Hematopoietic multipotent progenitor cell (in vitro differentiated cells): ENCODE results near the gene MBP. TPM values are rescaled to one million over a fixed set of nuclear protein-coding genes. Genes with fewer than 3 reads are reported as not detected.
A peak's percentile ranks its signal among the peaks of the same experiment; 100 is the strongest.

Source experiments
- DNase-seq, 3 donors: peaks; one replicate each; pipeline ENCODE4 v3.0.0-alpha.2; 2011 to 2015; ENCODE audit warnings: low read depth in 2 of 3, low spot score in 2 of 3
- total RNA-seq: library from RNA; depleted of rRNA; stranded (reverse); fragments of >200 nt; gene quantifications from one replicate; pipeline ENCODE4 v1.2.3, GENCODE V29; 2012

The MBP gene
- total RNA-seq, 1 donor = 47.7 TPM

DNA sequence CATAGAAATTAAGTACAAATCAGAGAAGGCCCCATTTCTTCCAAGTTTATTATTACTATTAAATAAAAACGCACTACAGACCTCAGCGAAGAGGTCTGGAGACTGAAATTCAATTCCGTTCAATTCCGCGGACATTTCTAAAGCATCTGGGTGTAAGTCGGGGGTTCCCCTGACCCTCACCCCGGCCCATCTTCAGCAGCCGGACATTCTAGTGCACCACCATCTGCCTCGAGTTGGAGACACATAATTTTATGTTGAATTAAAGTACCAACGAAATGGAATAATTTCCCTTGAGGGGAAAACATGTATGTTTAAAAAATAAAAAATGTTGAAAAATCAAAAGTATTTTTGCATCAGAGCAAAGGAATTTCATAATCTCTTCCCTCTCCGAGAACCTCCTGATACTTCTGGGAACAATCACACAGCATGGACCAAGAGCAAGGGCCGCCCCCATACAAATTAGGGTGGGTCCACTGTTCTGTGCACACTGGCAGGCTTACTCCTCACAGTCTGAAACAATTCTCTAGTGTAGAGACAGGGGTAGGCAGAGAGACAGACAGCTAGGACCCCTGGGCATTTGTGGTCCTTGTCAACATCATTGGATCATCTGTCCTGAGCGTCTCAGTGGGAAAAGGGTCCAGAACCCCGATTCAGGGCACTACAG is 29.3 kb downstream of the MBP start:
- DNase-seq = no peak

DNA sequence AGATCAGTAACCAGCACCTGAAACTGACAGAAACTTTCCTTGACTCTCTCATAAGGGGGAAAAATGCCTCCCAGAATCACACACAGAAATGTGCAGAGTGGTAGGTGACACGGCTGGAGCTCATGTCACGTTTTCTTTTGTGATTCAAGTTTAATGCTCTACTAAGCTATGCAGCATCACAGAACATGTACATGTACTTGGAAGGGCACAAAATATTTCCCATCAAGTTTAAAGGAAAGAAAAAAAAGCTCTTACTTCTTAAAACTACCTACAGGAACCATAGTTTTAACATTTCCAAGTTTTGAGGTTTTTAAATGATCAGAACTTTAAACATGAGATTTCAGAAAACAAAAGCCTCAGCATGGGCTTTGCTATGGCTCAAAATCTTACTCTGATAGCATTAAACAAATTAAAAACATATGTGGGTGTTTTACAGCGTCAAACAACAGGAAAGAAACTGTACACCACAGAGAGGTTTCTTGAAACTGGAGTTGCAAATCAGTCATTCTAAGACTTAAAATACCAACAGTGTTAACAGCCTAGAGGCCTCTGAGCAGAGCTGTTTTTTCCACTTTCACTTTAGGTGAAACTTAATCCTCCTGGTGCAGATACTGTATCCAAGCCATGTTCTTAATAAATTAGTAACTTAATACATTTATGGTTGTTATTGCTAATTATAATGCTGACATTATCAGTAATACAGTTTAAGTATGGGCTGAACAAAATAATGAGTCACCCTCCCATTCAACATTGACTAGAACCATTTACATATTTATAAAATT is 30.1 kb downstream of the MBP start:
- no peak for DNase-seq

DNA sequence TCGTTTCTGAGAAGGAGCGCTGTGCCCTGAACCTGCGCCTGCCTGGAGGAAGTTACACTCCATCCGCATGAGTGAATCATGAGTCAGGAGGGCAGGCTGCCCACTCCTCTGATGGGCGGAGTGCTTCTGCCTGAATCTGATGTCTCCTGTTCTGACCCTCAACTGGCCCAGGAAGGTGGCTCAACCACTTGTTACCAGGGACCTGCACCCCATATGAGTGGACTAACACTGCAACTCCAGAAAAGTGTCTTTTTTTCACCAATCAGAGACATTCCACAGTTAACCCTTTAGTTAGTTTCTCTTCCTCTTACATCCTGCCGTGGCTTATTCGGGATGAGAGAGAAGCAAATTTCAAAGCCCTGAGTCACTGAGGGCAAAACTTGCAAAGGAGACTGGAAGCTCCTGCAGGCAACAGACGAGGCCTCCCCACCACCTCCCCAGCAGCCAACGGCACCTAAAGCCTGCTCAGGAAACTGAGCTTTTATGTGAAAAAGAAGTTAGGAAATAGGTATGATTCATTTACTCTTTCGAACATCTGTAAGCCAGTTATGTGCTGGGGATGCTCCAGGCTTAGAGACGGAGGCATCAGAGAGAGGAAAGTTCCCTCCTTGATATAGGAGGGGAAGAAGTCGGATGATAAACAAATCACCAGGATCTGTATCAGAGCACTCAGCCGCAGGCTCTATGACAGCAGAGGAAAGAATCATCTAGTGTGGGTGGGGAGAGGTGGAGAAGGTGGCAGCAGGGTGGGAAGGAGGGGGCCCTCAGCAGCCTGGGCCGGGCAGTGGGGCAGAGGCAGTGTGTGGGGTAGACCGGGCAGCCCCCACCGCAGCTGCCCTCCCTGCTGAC is 30.9 kb downstream of the MBP start:
- peak in 1 of 3 donors; percentile 34 for DNase-seq

DNA sequence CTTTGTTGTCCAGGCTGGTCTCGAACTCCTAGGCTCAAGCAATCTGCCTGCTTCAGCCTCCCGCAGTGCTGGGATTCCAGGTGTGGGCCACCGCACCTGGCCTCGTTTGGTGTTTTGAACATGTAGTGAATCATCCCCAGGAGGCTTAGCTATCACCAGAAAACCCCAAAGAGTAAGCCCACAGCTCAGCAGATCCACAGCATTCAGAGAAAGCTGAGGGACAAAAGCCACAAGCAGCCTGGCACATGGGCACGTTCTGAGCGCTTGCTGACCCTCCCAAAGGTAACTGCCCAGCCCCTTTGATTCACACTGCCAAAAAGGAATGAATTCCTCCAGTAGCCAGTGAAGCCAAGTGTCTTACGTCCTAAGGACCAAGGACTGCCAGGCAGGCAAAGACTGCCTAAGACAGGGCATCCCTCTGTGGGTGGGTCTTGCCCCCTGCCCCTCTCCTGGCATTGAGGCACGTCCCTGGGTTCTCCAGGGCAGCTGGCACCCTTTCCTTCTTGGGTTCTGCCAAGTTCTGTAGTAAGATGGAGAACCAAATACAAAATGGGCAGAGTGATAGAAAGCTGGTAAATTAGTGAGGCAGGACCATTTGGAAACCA is 31.7 kb downstream of the MBP start:
- no peak for DNase-seq

DNA sequence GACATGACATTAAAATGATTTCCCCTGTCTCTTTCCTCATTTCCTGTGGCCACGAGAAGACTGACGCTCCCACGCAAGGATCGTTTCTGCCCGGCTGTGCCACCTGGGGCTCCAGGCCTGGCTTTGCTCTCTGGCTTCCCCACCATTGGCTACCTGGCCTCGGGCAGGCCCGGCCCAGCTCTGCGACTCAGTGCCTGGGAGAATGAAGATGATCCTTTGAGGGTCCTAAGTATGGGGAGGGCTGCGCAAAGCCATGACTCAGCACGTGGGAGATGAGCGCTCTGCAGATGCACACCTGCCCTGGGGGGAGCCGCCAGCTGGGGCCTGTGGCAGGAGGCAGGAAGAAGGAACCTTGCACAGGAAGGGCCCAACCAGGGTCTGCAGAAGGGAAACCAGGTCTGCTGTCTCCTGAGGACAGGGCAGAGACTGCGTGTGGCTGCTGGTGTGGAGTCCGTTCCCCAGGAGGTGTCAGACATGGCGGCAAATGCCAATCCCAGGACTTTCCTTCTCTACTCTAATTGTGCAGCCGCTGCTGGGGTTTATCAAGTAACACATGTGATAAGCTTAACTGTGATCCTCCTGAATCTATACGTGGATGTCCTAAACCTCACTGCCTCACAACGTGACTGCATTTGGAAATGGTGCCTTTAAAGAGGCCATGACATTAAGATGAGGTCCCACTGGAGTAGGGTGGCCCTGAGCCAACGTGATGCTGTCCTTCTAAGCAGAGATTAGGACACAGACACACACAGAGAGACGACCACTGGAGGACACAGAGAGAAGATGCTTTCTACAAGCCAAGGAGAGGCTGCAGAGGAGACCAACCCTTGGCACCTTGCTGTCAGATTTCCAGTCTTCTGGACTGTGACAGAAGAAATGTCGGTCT is 32.9 kb downstream of the MBP start:
- peak in 1 of 3 donors; percentile 32 for DNase-seq

DNA sequence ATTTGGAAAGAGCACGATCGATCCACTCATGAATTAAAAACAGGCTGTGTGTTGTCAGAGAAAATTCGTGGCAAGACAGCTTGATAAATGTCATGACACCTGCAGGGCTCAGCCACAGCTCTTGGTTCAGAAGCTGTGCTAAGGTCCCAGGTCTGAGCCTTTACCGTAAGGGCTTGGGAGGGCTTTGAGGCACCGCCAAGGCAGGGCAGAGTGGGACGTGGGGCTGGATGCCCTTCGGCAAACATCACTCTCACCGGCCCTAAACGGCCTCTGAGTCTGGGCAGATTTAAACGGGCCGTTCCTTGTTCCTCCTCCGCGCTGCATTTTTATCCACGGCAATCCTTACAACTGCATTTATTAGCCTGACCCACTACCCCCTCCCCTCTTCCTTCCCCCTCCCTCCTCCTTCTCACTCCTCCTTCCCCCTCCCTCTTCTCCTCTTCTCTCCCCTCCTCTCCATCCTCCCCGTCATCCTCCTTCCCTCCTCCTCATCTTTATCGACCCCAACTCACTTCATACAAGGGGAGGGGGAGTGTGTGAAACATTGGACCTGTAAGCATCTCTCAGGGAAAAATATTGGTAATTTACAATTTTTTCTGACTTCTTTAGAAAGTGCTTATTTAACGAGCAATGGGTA is 33.9 kb downstream of the MBP start:
- DNase-seq = no peak

DNA sequence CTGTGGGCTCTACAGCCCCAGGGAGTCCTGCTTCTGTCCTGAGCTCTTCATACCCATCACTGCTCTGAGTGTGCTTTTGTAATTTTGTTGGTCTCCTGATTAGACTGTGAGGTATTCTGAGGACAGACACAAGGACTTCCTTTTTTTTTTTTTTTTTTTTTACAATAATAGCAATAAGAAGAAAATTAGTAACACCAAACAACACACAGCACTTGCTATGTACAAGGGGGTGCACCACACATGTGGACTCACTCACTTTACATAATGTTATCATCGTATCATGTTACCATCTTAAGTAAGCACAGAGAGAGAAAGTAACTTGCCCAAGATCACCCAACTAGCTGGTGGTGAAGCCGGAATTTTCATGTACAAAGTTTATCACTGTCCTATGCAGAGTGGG is 34.6 kb downstream of the MBP start:
- DNase-seq = peak in 1 of 3 donors; percentile 45

DNA sequence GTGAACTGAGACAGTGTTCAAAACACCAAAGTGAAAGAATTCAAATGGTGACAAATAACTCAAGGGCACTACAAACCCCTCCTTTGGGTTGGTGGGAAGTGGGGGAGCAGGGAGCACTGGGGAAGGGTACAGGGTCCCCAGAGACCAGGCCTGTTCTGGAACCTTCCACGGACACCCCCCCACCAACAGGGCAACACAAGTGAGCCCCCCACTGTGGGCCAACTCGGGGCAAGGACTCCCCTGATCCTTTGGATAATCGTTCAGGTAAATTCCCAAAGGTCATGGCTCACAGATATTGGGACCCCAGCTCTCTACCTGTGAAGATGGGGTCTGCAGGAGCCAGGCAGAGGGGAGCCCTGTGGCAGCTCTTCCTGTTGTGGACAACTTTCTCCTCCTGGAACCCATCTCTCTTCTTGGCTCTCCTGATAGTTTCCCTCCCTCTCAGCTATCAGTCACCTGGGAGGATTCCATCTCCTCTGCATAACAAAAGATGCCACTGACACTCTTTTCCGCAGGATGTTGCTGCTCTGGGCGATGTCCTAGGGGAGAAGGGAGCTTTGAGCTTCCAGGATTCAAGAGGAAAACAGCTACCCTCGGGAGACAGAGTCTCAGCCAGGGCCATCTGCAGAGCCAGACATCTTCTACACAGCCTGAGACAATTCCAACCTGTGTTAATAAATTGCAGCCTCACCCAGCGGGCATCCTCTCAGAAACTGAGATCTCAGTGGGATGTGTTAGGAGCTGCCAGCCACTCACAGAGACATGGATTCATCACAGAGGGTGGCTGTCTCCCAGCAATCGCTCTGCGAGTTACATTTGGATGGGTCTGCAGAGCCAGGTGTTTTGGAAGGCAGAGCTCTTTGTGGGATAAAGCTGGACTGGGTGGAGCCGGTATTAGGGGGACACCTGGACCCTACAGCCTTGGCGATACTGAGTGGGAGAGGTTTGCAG is 35.4 kb downstream of the MBP start:
- DNase-seq = no peak

DNA sequence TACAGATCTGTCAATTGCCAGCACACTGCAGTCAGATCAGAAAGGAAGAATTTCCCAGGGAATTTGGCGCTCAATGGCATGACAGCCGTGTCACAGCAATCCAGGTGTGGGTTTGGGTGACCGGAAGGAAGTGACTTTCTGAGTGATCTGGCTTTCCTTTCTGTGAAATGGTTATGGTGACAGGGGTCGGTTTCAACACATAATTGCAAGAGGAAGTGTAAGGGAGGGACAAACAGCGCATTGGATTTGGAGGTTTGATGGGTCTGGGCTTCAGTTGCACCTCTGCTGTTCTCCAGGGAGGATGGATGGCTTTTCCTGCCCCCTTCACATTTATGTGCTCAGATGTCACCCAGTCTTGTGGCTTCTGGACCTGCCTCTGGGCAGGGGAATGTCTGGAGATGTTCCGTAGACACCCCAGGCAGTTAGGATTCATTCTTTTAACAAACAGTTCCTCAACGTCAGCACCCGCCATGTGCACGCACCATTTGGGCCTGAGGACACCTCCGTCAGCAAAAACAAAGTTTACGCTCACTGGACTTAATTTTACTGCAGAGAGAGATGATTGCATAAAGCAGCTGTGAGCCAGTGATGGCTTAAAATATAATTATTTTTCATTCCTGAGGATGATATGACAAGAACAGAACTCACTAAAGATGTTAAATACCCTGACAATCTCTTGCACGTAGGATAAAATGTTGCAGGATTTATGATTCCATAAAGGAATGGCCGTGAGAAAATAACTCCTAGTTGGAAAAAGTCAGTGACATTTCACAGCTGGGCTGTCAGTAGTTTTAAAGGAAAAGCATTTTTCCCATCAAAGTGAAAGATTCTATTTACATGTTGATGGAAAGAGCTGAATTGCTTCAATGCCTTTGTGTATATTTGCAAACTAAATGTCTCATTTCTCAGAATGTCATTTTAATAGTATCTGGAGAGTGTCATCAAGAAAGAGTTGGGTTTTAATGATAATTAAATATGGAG is 36.9 kb downstream of the MBP start:
- DNase-seq = no peak

DNA sequence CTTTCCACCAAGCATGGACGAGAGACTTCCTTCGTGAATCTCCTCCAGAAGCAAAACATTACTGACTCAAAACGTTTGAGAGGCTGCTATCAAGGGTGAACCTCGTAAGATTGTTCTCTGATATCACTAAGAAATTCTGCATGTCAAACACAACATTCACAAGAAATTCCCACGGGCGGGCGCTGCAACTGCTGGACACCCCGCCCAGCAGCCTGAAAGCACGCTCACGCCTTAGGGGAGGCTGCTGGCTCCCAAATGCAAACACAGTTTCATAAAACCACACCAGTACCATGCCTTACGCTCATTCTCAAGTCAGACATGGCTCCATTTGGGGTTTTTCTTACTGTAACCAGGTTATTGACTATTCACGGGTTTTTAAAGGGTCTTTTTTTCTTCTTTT is 39.0 kb downstream of the MBP start:
- no peak for DNase-seq

DNA sequence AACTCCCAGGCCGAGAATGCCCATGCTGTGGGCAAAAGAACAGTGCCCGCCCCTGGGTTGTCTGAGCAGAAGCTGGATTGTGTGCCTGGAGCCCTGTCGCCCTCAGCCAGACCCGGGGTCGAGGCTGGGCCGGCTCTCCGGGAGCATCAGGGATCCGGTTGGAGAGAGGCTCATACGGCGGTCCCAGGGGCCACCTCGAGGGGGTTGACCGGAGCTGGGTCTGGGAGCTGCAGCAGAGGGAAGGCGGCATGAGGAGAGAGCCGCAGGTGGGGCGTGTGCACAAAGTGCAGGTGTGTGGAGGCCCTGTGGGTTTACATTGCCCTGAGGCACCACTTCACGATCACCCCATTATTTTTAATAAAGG is 39.5 kb downstream of the MBP start:
- DNase-seq = no peak

DNA sequence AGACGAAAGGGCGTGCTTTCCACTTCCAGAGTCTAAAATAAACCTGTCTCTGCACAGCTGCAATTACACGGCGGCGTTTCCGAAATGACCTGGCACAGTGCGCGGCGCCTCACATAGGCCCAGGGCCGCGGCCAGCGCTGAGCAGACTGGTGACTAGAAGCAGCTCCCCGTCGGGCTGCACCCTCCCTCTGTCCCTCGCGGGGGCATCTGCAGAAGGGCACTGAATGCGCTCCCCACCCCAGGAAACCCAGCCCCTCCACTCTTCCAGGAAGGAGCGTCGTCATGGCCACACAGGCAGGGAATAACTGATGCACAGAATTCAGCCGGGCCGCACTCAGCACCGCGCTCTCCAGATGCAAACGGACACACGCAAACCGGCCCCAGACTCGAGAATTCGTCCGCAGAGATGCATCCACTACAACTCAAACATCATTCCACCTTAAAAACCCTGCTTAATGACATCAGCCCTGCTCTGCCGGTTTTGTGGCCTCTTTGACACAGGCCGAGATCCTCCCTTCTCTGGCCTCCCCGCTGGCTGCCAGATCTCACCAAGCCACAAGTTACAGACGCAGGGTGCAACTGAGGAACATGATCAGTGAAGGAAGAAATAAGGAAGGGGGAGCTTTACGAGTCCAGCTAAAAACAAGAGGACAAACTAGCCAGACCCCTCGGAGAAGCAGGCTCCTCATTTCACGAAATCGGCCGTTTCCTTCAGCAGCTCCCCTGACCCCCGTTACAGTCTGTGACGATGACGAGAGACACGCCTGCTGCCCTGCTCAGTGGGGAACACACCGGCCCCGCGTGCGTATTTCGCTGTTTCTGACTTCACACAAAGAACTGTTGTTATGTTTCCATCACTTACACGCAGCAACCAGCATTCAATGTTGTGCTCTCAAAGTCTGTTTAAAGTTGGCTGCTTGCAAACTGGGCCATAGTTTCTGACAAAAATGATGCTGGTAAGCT is 40.2 kb downstream of the MBP start:
- DNase-seq = no peak

DNA sequence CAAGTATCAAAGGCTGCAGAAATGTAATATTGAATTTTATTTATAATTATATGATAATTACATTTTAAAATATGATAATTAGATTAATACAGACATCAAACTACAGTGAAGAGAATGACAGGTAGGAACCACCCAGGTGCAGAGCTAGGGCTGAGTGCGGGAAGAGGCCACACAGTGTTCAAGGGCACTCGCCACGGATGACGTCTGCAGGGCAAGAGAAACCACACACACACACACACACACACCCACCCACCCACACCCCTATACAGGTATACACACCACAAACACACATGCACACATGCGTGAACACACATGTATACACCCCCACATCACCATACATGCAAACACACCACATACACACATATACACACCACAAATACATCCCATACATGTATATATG is 41.2 kb downstream of the MBP start:
- no peak for DNase-seq

DNA sequence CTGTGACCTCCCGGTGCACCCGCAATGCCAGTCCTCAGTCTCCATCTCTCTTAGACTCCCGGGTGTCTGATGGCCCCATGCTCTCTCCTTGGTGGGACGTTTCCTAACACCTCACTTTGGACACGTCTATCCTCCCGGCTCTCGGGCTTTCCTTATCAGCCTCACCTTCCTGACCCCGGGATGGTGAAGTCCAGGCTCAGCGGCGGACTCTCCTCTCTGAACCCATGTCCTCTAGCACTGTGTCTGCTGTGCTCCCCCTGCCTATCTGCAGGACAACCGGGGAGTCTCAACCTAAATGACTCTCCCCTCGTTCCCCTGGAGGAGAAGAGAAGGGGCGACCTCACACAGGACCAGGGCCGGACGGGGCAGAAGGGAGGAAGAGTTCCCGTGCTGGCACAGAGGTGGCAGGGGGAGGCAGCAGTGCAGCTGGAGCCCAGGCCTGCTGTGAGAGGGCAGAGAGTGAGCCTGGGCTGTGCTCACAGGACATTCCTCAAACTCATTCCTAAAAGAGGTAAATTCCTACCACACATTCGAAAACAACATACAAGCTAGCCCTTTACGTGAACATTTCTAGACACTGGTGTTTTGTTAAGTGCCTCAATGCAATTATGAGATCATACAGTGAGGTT is 41.9 kb downstream of the MBP start:
- DNase-seq = no peak

DNA sequence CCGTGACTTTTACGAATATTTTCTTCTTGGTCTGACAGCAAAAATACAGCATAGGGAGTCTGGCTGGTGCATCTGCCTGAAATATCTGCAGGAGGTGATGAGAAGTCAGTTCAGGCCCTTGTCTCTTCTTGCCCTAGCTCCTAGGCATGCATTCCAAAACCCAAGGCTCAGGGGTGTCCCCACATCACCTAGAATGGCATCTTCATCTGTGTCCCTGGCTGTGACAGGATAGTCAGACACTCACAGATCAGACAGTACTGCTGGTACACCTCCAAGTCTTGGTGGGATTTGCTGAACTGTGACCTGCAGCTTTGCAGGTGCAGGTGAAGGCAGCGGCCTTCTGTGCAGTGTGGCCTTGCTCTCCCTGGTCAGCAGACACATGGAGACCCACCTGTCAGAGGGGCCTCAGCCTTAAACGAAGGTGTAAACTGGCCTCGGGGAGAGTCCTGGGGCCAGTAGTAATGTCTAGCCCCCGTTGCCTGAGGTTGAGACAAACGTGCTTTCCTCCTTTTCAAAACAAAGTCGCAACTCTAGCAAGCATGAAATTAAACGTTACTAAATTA is 42.8 kb downstream of the MBP start:
- DNase-seq = no peak
